ENCODE measurements around the gene RTN4RL2. TPM values are rescaled to one million over a fixed set of nuclear protein-coding genes. Genes with fewer than 3 reads are reported as not detected.

Gene RTN4RL2
- total and polyA plus RNA-seq, 9 of the 15 experiments (the other 6 are each of a cell fraction or from before 2014, with no cell fraction given) = 0.06 to 1.9 (median 0.34) TPM; not detected in 4

DNA sequence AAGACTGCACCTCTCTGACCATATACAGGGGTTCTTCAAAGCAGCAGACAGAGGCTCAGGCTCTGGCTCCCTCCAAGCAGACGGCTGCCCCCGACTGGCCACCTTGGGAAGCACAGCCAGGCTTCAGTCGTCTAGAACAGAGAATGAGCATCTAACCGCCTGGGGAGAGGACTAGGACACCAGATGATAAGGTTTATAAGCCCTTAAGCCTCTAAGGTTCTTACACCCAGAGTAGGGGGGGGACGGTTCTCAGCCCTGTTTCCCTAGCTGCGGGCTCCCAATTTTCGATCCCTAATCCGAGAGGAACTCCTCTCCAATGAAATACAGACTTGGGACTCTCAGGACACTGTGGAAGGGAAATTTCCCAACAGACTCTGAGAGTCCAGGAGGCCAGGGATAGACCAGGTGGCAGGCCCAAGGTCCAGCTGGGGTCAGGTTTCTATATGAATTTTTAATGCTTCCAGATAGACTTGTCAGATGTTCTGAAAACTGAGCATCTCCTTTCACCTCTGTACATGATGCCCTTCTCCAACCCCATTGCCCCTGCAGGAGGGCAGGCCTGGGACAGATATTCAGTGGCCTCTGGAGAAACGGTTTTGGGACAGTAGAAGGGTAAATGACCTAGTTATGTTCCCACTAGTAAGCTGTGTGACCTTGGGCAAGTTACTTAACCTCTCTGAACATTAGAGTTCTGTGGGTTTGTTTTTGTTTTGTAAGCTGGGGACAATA is 20.2 kb downstream of the RTN4RL2 start (continued):
- TF ChIP-seq, protein P1, sequence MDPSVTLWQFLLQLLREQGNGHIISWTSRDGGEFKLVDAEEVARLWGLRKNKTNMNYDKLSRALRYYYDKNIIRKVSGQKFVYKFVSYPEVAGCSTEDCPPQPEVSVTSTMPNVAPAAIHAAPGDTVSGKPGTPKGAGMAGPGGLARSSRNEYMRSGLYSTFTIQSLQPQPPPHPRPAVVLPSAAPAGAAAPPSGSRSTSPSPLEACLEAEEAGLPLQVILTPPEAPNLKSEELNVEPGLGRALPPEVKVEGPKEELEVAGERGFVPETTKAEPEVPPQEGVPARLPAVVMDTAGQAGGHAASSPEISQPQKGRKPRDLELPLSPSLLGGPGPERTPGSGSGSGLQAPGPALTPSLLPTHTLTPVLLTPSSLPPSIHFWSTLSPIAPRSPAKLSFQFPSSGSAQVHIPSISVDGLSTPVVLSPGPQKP (CRISPR knock-in tag; IDR thresholded peaks at IDR 0.05) = no peak
- TF ChIP-seq ZNF589 (CRISPR knock-in tag; IDR thresholded peaks at IDR 0.05; ENCODE audit: low read depth) = no peak
- TF ChIP-seq KDM4B (IDR thresholded peaks at IDR 0.05; ENCODE audit: borderline replicate concordance in 2 of 2, low read depth in 1 of 2) = no peak
- TF ChIP-seq, protein P2, sequence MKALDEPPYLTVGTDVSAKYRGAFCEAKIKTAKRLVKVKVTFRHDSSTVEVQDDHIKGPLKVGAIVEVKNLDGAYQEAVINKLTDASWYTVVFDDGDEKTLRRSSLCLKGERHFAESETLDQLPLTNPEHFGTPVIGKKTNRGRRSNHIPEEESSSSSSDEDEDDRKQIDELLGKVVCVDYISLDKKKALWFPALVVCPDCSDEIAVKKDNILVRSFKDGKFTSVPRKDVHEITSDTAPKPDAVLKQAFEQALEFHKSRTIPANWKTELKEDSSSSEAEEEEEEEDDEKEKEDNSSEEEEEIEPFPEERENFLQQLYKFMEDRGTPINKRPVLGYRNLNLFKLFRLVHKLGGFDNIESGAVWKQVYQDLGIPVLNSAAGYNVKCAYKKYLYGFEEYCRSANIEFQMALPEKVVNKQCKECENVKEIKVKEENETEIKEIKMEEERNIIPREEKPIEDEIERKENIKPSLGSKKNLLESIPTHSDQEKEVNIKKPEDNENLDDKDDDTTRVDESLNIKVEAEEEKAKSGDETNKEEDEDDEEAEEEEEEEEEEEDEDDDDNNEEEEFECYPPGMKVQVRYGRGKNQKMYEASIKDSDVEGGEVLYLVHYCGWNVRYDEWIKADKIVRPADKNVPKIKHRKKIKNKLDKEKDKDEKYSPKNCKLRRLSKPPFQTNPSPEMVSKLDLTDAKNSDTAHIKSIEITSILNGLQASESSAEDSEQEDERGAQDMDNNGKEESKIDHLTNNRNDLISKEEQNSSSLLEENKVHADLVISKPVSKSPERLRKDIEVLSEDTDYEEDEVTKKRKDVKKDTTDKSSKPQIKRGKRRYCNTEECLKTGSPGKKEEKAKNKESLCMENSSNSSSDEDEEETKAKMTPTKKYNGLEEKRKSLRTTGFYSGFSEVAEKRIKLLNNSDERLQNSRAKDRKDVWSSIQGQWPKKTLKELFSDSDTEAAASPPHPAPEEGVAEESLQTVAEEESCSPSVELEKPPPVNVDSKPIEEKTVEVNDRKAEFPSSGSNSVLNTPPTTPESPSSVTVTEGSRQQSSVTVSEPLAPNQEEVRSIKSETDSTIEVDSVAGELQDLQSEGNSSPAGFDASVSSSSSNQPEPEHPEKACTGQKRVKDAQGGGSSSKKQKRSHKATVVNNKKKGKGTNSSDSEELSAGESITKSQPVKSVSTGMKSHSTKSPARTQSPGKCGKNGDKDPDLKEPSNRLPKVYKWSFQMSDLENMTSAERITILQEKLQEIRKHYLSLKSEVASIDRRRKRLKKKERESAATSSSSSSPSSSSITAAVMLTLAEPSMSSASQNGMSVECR (CRISPR knock-in tag; IDR thresholded peaks at IDR 0.05) = no peak
- no peak for TF ChIP-seq NR4A1 (CRISPR knock-in tag; IDR thresholded peaks at IDR 0.05)
- no peak for TF ChIP-seq NR4A1 (tag; IDR thresholded peaks at IDR 0.05)
- no peak for TF ChIP-seq NUFIP1 (IDR thresholded peaks at IDR 0.05; ENCODE audit: partially characterized antibody)
- TF ChIP-seq, protein P3, sequence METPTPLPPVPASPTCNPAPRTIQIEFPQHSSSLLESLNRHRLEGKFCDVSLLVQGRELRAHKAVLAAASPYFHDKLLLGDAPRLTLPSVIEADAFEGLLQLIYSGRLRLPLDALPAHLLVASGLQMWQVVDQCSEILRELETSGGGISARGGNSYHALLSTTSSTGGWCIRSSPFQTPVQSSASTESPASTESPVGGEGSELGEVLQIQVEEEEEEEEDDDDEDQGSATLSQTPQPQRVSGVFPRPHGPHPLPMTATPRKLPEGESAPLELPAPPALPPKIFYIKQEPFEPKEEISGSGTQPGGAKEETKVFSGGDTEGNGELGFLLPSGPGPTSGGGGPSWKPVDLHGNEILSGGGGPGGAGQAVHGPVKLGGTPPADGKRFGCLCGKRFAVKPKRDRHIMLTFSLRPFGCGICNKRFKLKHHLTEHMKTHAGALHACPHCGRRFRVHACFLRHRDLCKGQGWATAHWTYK (CRISPR knock-in tag; IDR thresholded peaks at IDR 0.05) = no peak
- no peak for TF ChIP-seq TEAD1 (CRISPR knock-in tag; IDR thresholded peaks at IDR 0.05)
- TF ChIP-seq ZFP30 (CRISPR knock-in tag; IDR thresholded peaks at IDR 0.05; ENCODE audit: borderline replicate concordance) = no peak
- TF ChIP-seq ADNP (tag; IDR thresholded peaks at IDR 0.05) = peak; percentile 73; the same call in 1 of the 2 replicates
- TF ChIP-seq BCL6 (CRISPR knock-in tag; IDR thresholded peaks at IDR 0.05) = no peak
- TF ChIP-seq, protein P4, sequence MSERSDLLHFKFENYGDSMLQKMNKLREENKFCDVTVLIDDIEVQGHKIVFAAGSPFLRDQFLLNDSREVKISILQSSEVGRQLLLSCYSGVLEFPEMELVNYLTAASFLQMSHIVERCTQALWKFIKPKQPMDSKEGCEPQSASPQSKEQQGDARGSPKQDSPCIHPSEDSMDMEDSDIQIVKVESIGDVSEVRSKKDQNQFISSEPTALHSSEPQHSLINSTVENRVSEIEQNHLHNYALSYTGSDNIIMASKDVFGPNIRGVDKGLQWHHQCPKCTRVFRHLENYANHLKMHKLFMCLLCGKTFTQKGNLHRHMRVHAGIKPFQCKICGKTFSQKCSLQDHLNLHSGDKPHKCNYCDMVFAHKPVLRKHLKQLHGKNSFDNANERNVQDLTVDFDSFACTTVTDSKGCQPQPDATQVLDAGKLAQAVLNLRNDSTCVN (CRISPR knock-in tag; IDR thresholded peaks at IDR 0.05) = no peak
- no peak for TF ChIP-seq RBM14 (IDR thresholded peaks at IDR 0.05; ENCODE audit: borderline replicate concordance, insufficient read depth, low read depth, low read length)
- TF ChIP-seq, protein P5, sequence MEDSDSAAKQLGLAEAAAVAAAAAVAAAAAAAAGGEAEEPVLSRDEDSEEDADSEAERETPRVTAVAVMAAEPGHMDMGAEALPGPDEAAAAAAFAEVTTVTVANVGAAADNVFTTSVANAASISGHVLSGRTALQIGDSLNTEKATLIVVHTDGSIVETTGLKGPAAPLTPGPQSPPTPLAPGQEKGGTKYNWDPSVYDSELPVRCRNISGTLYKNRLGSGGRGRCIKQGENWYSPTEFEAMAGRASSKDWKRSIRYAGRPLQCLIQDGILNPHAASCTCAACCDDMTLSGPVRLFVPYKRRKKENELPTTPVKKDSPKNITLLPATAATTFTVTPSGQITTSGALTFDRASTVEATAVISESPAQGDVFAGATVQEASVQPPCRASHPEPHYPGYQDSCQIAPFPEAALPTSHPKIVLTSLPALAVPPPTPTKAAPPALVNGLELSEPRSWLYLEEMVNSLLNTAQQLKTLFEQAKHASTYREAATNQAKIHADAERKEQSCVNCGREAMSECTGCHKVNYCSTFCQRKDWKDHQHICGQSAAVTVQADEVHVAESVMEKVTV (CRISPR knock-in tag; IDR thresholded peaks at IDR 0.05) = peak; percentile 49; the same call in 1 of the 2 replicates
- TF ChIP-seq NR2C2 (CRISPR knock-in tag; IDR thresholded peaks at IDR 0.05) = no peak
- TF ChIP-seq NR2C2 (tag; IDR thresholded peaks at IDR 0.05) = no peak
- TF ChIP-seq HCFC1 (IDR thresholded peaks at IDR 0.05; ENCODE audit: low read depth, low read length) = 0 out of 2 replicates have a peak, but pooled peaks have one; percentile 27
